GM18951 (cell line): ENCODE measurements around the gene CNTNAP2.

Experiments
- POLR2A ChIP-seq: IDR thresholded peaks from 4 replicates; pipeline ENCODE4 v1.6.1; 2011; ENCODE audit warnings: mild to moderate bottlenecking; ENCODE audit not compliant: insufficient read length, insufficient read depth; ENCODE audit errors: extremely low read depth
- in situ Hi-C: fragments of 300-500 bp; cut with MboI; formaldehyde crosslinking; loops from one replicate; pipeline ENCODE4 v1.12.0; 2022; ENCODE audit warnings: low sequenced_read_pairs, mixed read lengths, inconsistent platforms; ENCODE audit not compliant: unreplicated experiment

The CNTNAP2 gene

GRCh38 chr7:148390381-148390780 is 2273.8 kb downstream of the CNTNAP2 start:
- in situ Hi-C loops = no loop called here
- TF ChIP-seq POLR2A = no peak

- TF ChIP-seq POLR2A = no peak
- in situ Hi-C loops = no loop called here
These were observed 2275.0 kb downstream of the CNTNAP2 start for GRCh38 chr7:148391591-148391990.

- TF ChIP-seq POLR2A = no peak
- in situ Hi-C loops = no loop called here
These were observed 2278.0 kb downstream of the CNTNAP2 start for GRCh38 chr7:148394582-148394981.

- no peak for TF ChIP-seq POLR2A
- in situ Hi-C loops = no loop called here
These were observed 2278.8 kb downstream of the CNTNAP2 start for GRCh38 chr7:148395352-148395811.

- in situ Hi-C loops = no loop called here
- TF ChIP-seq POLR2A = no peak
These were observed 2279.6 kb downstream of the CNTNAP2 start for GRCh38 chr7:148395990-148396716.

GRCh38 chr7:148397056-148397455 is 2280.5 kb downstream of the CNTNAP2 start:
- no peak for TF ChIP-seq POLR2A
- in situ Hi-C loops = no loop called here

GRCh38 chr7:148397551-148397950 is 2280.9 kb downstream of the CNTNAP2 start:
- no peak for TF ChIP-seq POLR2A
- in situ Hi-C loops = no loop called here

GRCh38 chr7:148397985-148398384 is 2281.4 kb downstream of the CNTNAP2 start:
- no peak for TF ChIP-seq POLR2A
- in situ Hi-C loops = no loop called here

GRCh38 chr7:148398844-148399365 is 2282.3 kb downstream of the CNTNAP2 start:
- no peak for TF ChIP-seq POLR2A
- in situ Hi-C loops = no loop called here

GRCh38 chr7:148400101-148400500 is 2283.5 kb downstream of the CNTNAP2 start:
- in situ Hi-C loops = no loop called here
- no peak for TF ChIP-seq POLR2A

GRCh38 chr7:148402159-148402558 is 2285.6 kb downstream of the CNTNAP2 start:
- no peak for TF ChIP-seq POLR2A
- in situ Hi-C loops = no loop called here

- TF ChIP-seq POLR2A = no peak
These were observed 2286.9 kb downstream of the CNTNAP2 start for GRCh38 chr7:148403466-148403993.

GRCh38 chr7:148408307-148408706 is 2291.7 kb downstream of the CNTNAP2 start:
- no peak for TF ChIP-seq POLR2A

More at GRCh38 chr7:148403466-148403993, 2286.9 kb downstream of the CNTNAP2 start:
- in situ Hi-C loops = no loop called here

GRCh38 chr7:148410905-148411304 is 2294.3 kb downstream of the CNTNAP2 start:
- no peak for TF ChIP-seq POLR2A
- in situ Hi-C loops = no loop called here

More at GRCh38 chr7:148408307-148408706, 2291.7 kb downstream of the CNTNAP2 start:
- in situ Hi-C loops = no loop called here
